HG03066 (cell line): ENCODE measurements around the gene GRIP2.

Experiments used
- ATAC-seq: cut with Tn5 transposase; IDR thresholded peaks from one replicate; pipeline ENCODE4 v1.9.1; 2021; ENCODE audit warnings: low read depth; ENCODE audit not compliant: unreplicated experiment

The GRIP2 gene

GRCh38 chr3:14440531-14441239 is 99.5 kb downstream of the GRIP2 start:
- no peak for ATAC-seq

GRCh38 chr3:14440168-14440518 is 100.0 kb downstream of the GRIP2 start:
- ATAC-seq = no peak

GRCh38 chr3:14439501-14440167 is 100.5 kb downstream of the GRIP2 start:
- ATAC-seq = no peak
